ENCODE data around the gene ZG16.

- TF ChIP-seq YY1 (IDR thresholded peaks at IDR 0.05) (no peak), RAD21 (IDR thresholded peaks at IDR 0.05) (no peak), FOXA2 (IDR thresholded peaks at IDR 0.05) (no peak), JUND (IDR thresholded peaks at IDR 0.05) (no peak), ZBTB33 (IDR thresholded peaks at IDR 0.05) (no peak), TAF1 (conservative IDR thresholded peaks at IDR 0.05) (no peak), SP1 (IDR thresholded peaks at IDR 0.05) (no peak), FOXA1 (IDR thresholded peaks at IDR 0.05) (no peak), GABPA (IDR thresholded peaks at IDR 0.05 in 1 of 2, conservative IDR thresholded peaks at IDR 0.05 in 1 of 2) (no peak)
- TF ChIP-seq, protein P1, sequence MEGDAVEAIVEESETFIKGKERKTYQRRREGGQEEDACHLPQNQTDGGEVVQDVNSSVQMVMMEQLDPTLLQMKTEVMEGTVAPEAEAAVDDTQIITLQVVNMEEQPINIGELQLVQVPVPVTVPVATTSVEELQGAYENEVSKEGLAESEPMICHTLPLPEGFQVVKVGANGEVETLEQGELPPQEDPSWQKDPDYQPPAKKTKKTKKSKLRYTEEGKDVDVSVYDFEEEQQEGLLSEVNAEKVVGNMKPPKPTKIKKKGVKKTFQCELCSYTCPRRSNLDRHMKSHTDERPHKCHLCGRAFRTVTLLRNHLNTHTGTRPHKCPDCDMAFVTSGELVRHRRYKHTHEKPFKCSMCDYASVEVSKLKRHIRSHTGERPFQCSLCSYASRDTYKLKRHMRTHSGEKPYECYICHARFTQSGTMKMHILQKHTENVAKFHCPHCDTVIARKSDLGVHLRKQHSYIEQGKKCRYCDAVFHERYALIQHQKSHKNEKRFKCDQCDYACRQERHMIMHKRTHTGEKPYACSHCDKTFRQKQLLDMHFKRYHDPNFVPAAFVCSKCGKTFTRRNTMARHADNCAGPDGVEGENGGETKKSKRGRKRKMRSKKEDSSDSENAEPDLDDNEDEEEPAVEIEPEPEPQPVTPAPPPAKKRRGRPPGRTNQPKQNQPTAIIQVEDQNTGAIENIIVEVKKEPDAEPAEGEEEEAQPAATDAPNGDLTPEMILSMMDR (IDR thresholded peaks at IDR 0.05; ENCODE audit: low read depth, low read length, missing input control), result no peak
- TF ChIP-seq, protein P2, sequence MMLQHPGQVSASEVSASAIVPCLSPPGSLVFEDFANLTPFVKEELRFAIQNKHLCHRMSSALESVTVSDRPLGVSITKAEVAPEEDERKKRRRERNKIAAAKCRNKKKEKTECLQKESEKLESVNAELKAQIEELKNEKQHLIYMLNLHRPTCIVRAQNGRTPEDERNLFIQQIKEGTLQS (IDR thresholded peaks at IDR 0.05), result no peak
- TF ChIP-seq, protein P3, sequence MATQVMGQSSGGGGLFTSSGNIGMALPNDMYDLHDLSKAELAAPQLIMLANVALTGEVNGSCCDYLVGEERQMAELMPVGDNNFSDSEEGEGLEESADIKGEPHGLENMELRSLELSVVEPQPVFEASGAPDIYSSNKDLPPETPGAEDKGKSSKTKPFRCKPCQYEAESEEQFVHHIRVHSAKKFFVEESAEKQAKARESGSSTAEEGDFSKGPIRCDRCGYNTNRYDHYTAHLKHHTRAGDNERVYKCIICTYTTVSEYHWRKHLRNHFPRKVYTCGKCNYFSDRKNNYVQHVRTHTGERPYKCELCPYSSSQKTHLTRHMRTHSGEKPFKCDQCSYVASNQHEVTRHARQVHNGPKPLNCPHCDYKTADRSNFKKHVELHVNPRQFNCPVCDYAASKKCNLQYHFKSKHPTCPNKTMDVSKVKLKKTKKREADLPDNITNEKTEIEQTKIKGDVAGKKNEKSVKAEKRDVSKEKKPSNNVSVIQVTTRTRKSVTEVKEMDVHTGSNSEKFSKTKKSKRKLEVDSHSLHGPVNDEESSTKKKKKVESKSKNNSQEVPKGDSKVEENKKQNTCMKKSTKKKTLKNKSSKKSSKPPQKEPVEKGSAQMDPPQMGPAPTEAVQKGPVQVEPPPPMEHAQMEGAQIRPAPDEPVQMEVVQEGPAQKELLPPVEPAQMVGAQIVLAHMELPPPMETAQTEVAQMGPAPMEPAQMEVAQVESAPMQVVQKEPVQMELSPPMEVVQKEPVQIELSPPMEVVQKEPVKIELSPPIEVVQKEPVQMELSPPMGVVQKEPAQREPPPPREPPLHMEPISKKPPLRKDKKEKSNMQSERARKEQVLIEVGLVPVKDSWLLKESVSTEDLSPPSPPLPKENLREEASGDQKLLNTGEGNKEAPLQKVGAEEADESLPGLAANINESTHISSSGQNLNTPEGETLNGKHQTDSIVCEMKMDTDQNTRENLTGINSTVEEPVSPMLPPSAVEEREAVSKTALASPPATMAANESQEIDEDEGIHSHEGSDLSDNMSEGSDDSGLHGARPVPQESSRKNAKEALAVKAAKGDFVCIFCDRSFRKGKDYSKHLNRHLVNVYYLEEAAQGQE (IDR thresholded peaks at IDR 0.05), result no peak
Measured at GRCh38 chr16:29769507-29769906, 8.5 kb upstream of the ZG16 start.

Measured in liver (tissue), 3 donors.